HG03066 (cell line): ENCODE measurements around the gene SNPH.

Experiments
- ATAC-seq: cut with Tn5 transposase; IDR thresholded peaks from one replicate; pipeline ENCODE4 v1.9.1; 2021; ENCODE audit warnings: low read depth; ENCODE audit not compliant: unreplicated experiment

SNPH gene

GRCh38 chr20:1264727-1265126 is 1.4 kb upstream of the SNPH start:
- no peak for ATAC-seq

- ATAC-seq, result no peak
Measured at GRCh38 chr20:1265226-1265915, 723 bp upstream of the SNPH start.

- no peak for ATAC-seq
Measured at GRCh38 chr20:1265916-1266166, 253 bp upstream of the SNPH start.

- ATAC-seq, result no peak
Measured at GRCh38 chr20:1267161-1267560, 1.1 kb downstream of the SNPH start.

- no peak for ATAC-seq
Measured at GRCh38 chr20:1267809-1268374, 1.8 kb downstream of the SNPH start.

- ATAC-seq, result no peak
Measured at GRCh38 chr20:1269235-1269634, 3.1 kb downstream of the SNPH start.

- ATAC-seq, result no peak
Measured at GRCh38 chr20:1269850-1270249, 3.8 kb downstream of the SNPH start.

GRCh38 chr20:1272368-1273100 is 6.4 kb downstream of the SNPH start:
- ATAC-seq, result no peak

GRCh38 chr20:1273366-1273765 is 7.3 kb downstream of the SNPH start:
- ATAC-seq, result no peak

GRCh38 chr20:1274485-1275311 is 8.6 kb downstream of the SNPH start:
- ATAC-seq, result no peak

GRCh38 chr20:1275919-1276318 is 9.8 kb downstream of the SNPH start:
- no peak for ATAC-seq

- no peak for ATAC-seq
Measured at GRCh38 chr20:1277529-1278322, 11.6 kb downstream of the SNPH start.

- no peak for ATAC-seq
Measured at GRCh38 chr20:1278993-1279392, 12.9 kb downstream of the SNPH start.

- ATAC-seq, result no peak
Measured at GRCh38 chr20:1280195-1281102, 14.4 kb downstream of the SNPH start.

GRCh38 chr20:1281279-1282057 is 15.4 kb downstream of the SNPH start:
- ATAC-seq, result no peak

- no peak for ATAC-seq
Measured at GRCh38 chr20:1282966-1283365, 16.9 kb downstream of the SNPH start.

- no peak for ATAC-seq
Measured at GRCh38 chr20:1283522-1284510, 17.7 kb downstream of the SNPH start.
